ENCODE results near the gene SP5.

- no peak for TF ChIP-seq CTCF (conservative IDR thresholded peaks at IDR 0.05; ENCODE audit: low read depth, low read length)
- no peak for TF ChIP-seq EZH2 (IDR thresholded peaks at IDR 0.05; ENCODE audit: low read length, unreplicated experiment)
- TF ChIP-seq EZH2phosphoT487 (IDR thresholded peaks at IDR 0.05; ENCODE audit: borderline replicate concordance, low read length) = no peak
Measured at GRCh38 chr2:170711774-170712652, 3.1 kb upstream of the SP5 start.
